ENCODE results near the gene SMAGP.
A peak's percentile ranks its signal among the peaks of the same experiment; 100 is the strongest.
"Not testable (repeated sequence)": the region's sequence is repeated elsewhere in the genome, so short reads cannot be mapped to it uniquely, and the experiment has no call there.

The SMAGP gene, protein sequence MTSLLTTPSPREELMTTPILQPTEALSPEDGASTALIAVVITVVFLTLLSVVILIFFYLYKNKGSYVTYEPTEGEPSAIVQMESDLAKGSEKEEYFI

DNA sequence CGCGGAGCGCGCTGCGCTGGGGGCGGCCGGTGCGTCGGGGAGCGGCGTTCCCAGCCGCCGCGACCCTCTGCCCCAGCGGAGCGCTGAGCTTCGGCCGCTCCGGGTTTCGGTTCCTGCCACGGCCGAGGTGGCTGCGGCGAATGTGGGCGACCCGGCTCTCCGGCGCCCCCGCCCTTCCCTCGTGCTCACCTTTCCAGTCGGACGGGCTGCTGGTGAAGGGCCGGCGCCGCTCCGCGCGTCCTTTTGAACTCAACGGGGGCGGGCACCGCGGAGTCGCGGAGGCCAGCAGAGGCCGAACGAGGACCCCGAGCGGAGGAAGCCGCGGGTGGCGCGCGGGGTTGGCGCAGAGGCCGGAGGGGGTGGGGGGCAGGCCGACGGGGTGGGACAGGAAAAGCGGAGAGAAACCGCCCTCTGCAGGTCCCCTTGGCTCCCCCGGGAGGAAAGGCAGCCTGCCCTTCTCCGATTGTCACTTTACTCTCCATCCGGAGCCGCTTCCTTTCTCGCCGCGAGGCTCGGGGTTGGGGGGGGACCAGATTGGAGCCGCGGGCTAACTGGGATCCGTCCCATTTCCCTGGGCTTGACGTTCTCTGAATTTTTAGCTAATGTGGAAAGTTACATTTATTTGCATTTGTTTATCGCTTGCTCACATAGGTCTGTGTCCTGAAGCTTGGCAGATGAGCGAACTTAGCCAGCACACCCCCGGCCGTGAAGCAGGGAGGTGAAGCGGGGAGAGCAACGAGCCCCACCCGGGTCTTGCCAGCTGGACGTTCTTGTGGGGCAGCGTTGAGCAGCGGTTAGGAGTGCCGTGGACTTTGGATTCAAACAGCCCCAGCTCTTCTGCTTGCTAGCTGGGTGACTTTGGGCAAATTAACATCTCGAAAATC lies at the start of gene SMAGP:
Gene SMAGP (minus strand): TSS at position 349 of the 884 bp plus-strand sequence. CDS start 1,137 bp downstream, outside the sequence.
- DNase-seq, result no peak

DNA sequence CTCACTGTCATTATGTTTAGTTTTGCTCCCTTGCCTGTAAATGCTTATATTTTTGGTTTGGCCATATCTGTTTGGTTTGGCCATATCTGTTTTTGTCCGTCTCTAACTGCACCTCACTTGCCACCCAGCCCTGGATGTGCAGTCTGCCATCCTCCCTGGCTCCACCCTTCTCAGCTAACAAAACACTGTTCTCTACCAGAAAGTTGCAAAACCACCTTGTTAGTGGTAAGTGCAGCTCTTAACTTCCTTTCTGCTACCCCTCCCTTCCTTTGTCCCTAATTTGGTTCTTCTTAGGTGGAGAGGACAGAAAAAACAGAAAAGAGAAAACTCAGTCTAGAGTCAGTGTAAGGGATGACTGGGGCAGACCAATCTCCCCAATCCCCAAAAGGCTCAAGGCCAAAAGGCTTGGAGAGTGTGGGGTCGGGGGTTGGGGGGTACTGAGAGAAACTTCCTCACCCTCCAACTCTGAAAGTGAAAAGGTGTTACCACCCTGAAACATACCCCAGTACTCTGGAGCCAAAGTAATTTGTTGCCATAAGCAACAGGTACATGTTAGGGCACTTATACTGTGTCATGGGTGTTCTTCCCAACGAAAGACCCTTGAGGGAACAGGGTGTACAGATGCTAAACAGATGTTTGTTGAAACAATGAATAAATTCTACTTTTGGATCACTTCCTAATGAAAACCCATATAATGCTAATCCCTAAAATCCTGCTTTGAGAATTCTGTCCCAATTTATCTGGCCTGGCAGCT lies 48.8 kb upstream of the SMAGP start:
- DNase-seq, result peak; percentile 45

DNA sequence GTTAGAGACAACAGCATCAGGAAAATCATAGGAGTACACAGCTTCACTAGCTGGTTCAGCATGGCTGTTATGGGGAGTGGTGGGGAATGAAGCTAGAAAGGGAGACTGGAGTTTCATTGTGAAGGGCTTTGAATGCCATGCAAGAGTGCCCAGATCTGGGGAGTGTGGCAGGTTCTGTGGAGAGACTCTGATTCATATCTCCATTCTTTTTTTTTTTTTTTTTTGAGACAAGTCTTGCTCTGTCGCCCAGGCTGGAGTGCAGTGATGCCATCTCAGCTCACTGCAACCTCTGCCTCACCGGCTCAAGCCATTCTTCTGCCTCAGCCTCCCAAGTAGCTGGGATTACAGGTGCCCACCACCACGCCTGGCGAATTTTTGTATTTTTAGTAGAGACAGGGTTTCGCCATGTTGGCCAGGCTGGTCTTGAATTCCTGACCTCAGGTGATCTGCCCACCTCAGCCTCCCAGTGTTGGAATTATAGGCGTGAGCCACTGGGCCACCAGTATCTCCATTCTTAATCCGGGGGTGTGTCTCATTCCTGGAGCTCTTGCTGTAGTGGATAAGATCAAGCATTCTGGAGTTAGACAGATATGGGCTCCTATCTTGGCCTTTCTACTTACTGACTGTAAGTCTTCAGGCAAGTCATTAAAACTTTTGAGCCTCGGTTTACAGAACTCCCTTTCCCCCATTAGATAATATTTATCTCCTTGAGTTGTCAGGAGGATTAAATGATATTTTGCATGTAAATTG lies 48.0 kb upstream of the SMAGP start:
- DNase-seq, result not testable (repeated sequence)

DNA sequence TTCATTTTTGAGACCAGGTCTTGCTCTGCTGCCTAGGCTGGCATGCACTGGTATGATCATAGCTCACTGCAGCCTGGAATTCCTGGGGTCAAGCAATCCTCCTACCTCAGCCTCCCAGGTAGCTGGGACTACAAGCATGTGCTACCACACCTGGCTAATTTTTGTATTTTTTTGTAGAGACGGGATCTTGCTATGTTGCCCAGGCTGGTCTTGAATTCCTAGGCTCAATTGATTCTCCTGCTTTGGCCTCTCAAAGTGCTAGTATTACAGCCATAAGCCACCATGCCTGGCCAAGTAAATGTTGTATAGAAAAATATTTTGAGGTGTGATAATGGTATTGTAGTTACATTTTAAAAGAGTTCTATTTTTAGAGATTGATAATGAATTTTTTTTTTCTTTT lies 41.2 kb upstream of the SMAGP start:
- no peak for DNase-seq

DNA sequence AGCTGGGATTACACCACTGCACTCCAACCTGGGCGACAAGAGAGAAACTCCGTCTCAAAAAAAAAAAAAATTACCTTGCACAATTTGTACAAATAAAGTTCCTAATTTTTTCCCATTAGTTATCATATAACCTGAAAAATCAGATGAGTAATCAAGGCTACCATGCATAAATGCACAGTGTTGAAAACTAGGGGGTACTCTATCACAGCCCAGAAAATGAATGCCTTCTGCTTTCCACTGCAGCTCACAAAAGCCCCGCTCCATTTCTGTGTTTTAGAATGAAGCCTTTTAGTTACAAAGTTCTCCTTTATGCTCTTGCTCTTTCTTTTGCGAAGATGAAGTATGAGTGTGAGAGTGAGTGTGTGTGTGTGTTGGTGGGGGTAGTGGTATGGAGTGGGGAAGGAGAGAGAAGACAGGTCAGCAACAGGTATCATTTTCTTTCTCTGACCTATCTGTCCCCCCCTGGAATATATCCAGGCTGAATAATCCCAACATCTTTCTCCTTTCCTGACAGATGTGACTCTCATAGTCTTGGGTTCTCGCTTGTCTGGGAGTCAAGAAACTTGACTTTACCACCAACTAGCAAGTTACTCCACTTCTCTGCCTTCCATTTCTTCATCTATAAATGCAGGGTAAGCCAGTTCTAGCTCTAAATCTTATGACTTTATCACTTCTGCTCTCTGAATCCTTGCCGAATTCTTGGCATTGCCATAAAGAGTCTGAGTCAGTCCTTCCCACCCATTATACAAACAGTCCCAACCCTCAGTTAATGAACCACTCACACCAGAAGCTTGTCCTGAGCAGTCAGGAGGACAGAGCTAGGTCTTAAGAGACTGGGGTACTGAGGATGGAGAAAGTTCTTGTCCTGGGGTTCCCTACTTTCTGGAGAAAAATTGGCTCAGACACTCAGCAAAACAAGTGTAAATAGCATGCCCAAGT lies 37.7 kb upstream of the SMAGP start:
- no peak for DNase-seq

DNA sequence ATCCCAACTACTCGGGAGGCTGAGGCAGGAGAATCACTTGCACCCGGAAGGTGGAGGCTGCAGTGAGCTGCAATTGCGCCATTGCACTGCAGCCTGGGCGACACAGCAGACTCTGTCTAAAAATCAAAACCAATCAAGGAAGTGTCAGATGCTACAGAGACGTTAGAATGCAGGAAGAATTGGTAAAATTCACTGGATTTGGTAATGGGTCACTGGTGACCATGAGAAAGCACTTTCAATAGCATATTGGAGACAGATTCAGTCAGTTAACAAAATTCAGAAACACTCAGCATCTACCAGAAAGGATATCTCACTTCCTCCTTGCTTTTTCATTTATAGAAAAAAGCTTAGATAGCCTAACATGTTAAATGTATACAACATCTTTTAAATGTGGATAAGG lies 36.3 kb upstream of the SMAGP start:
- no peak for DNase-seq

DNA sequence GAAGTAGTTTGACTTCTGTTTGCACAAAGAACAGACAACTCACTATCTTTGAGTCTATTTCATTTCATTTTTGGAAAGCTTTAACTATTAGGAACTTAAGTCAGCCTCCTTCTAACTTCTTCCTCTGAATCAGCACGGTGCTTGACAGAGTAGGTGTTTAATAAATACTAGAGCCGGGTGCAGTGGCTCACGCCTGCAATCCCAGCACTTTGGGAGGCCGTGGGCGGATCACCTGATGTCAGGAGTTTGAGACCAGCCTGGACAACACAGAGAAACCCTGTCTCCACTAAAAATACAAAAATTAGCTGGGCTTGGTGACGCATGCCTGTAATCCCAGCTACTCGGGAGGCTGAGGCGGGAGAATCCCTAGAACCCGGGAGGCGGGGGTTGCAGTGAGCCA lies 30.6 kb upstream of the SMAGP start:
- DNase-seq, result not testable (repeated sequence)

DNA sequence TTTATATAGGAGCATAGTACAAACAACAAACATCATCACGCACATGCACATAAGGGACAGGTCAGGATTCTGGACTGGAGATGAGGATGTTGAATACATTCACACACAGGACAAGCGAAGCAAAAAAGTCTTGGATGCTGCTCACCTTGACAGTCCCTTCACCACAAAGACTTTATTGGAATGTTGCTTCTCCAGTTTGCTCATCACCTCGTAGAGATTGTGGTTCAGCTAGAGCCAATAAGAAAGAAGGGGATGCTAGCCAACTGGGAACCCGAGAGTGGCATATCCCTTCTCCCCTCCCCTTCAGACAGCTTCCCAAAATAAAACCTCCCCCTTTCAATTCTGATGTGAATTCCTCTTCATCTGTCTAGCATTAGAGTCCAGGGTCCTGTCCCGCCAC lies 25.4 kb upstream of the SMAGP start:
- no peak for DNase-seq

DNA sequence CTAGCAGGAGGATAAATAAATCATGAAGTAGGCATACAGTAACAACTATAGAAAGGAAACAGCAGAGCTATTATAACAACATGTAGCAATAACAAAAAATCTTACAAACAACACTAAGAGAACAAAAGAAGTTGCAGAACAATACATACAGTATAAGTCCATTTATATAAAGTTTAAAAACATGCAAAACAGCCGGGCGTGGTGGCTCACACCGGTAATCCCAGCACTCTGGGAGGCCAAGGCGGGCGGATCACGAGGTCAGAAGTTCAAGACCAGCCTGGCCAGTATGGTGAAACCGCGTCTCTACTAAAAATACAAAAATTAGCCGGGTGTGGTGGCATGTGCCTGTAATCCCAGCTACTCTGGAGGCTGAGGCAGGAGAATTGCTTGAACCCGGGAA lies 23.9 kb upstream of the SMAGP start:
- DNase-seq, result not testable (repeated sequence)

DNA sequence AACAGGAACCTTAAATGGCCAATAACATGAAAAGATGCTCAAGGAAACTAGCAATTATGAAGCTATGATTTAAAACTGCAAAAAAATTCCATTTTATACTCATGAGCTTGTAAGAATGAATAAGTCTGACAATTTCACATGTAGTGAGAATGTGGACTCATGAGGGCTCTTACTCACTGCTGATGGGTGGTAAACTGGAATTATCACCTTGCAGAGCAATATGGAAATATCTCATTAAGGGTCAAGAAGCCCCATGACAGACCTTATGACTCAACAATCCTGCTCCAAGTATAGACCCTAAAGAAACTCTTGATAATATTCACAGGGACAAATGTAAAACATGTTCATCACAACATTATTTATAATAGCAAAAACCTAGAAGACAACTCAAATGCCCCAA lies 23.5 kb upstream of the SMAGP start:
- no peak for DNase-seq

DNA sequence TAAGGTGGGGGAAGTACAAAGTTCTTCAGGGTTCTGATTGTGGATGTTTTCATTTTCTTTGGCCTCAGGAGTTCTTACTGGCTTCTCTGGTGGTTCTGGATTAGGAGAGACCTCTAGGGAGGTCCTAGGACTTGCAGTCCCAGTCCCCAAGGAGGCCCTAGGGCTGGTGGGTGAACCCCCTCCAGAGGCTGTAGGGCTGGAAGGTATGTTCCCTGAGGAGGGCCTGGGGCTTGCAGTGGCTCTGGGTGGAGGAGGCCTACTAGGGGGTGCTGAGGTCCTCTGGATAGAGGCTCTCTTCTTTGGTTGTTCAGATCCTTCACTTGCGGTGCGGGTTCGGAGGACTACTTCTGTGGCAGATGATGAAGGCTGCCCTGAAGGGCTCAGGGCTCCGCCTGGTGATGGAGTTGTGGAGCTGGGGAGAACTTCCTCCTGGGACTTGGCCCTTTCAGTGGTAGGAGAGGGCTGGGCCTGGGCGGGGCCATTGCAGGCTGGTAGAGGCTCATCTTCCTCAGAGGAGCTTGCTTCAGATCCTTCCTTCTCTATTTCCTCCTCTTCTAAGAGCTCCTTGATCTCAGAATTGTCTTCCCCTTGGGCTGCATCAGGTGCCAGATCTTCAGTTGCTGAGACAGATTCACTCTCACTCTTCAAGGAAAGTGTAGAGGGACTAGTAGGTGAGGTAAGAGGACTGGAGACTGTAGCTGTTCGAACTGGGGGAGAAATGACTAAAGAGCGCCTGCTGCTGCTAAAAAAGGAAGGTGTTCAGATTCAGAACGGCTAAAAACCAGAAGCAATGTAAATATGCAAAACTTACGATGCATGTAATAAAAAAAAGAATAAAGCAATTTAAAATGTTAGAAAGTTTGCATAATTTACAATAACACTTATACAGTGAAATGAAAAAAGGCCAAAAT lies 21.6 kb upstream of the SMAGP start:
- peak; percentile 20 for DNase-seq

DNA sequence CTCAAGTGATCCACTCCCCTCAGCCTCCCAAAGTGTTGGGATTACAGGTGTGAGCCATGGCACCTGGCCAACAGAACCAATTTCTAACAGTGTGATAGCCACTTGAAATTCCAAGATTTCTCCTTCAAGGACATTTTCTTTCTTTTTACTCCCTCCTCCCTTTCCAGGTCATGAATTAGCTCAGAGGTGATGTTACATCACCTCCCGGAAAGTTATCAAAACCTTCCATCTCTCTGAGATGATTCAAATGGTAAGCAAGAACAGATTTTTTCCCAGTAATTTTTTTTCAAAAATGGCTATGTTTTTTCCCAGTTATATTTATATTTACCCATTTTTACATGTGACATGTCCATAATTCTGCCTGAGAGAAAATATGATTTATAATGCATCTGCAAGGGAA lies 15.6 kb upstream of the SMAGP start:
- no peak for DNase-seq

DNA sequence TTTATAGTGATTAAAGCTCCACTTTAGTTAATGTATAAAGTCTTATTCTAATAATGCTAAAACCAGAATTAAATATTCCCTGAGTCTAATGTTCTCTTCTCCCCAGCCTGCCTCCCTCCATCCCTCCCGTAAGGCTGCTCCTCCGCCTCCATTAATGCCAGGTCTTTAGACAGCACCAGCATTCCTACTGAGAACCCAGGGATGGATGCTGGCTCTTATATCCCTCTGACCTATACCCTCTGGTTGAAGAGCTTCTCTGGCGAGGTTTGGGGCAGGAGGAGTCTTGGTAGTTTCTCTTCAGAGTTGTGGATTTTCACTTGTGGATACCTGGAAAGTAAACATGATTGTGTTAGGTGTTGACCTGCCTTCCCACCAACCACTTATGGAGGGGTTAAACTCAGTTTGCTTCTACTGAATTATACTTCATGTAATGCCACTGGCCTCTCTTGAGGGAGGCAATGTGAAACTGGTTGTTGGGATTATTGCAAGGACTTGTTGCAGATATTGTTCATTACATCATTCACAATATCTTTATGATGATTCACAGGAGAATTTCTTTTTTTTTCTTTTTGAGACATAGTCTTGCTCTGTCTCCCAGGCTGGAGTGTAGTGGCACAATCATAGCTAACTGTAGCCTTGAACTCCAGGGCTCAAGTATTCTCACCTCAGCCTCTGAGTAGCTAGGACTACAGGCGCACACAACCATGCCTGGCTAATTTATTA lies 11.1 kb upstream of the SMAGP start:
- no peak for DNase-seq

DNA sequence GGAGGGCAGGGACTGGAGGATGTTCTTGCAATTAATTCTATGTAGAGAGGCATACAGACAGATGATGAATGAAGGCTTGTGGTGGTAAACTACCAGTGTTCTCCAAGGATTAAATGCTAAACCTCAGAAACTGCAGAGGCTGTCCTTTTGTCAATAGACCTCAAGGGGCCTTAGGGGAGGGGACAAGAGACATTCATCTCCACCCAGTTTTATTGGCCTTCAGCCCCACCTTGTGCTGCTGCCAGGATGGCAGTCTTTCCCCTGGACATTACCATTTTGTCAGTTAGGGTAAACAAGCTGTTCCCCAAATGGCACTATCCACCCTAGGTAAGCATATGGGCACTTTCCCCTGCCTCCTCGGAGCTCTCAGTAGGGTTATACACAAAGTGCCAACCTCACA lies 4.9 kb upstream of the SMAGP start:
- DNase-seq, result no peak

DNA sequence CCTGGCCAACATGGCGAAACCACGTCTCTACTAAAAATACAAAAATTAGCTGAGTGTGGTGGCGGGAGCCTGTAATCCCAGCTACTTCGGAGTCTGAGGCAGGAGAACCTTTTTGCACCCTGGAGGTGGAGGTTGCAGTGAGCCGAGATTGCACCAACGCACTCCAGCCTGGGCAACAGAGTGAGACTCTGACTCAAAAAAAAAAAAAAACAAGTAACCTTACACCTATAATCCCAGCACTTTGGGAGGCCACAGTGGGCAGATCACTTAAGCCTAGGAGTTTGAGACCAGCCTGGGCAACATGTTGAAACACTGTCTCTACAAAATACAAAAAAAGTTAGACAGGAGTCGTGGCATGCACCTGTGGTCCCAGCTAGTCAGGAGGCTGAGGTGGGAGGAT lies 2.6 kb upstream of the SMAGP start:
- not testable (repeated sequence) for DNase-seq

DNA sequence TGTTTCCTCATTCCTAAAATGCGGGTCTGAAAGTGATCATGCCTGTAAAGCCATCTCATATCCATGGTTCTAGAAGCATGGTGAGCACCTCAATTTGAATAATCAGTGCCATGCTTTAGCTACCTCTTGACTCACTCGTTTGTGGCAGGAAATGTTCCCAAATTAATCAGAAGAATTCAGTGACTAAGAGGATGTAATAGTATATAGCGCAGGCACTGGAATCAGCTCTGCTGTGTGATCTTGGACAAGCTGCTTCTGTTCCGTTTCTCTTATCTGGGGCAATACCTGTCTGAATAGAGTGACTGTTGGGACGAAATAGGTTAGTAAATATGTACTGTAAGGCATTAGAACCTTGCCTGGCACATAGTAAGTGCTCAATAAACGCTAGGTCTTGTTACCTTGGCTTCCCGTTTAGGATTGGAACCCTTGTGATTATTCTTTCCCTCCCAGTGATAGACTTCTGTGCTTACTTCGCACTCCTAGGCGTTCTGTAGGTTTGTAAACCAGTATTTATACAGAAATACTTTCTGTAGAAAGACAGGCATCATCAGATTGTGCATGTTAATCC lies 820 bp upstream of the SMAGP start:
- no peak for DNase-seq

DNA sequence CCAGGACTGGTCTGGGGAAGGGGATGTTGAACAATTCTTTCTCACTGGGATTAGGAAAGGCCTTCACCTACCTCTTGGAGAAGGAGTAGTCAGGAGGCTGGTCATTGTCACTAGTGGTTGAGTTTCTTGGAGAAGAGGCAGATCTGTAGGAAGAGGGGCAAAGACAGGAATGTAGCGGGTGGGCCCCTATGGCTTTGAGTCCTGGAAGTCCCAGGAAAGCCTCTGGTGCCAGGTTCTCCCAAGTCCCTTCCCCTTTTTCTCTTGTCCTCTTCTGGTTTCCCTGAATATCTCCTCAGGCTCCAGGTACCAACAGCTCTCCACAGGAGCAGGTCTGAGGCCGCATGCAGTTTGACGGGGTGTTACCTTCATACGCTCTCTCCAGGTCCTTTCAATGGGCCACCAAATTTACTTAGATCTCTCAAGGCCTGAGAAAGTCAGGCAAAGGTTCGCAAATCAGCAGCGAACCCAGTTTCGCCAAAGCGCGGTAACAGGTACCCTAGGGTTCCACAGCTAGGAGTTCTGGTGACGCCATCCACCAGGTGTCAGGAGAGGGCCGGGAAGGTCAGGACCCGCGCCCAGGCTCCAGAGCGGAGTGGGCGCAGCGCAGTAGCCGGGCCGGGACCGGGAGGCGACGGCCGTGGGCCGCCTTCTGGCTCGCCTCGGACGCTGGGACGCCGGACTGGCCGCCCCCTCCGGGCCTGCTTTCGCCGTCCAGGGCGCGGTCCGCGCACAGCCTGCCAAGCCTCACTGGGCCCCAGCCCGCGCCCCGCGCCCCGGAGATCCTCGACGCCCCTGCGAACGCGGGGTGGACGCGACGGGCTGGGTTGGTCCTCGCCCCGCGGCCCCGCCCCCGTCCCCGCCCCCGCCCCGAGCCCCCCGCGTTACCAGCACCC lies 795 bp downstream of the SMAGP start:
- no peak for DNase-seq

DNA sequence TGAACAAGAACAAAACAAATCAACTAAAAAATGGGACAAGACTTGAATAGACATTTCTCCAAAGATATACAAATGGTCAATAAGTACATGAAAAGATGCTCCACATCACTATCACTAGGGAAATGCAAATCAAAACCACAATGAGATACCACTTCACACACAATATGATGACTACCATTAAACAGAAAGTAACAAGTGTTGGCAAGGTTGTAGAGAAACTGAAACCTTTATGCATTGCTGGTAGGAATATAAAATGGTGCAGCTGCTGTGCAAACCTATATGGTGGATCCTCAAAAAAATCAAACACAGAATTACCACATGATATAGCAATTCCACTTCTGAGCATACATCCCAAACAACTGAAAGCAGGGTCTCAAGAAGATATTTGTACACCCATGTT lies 5.2 kb downstream of the SMAGP start:
- DNase-seq, result no peak

DNA sequence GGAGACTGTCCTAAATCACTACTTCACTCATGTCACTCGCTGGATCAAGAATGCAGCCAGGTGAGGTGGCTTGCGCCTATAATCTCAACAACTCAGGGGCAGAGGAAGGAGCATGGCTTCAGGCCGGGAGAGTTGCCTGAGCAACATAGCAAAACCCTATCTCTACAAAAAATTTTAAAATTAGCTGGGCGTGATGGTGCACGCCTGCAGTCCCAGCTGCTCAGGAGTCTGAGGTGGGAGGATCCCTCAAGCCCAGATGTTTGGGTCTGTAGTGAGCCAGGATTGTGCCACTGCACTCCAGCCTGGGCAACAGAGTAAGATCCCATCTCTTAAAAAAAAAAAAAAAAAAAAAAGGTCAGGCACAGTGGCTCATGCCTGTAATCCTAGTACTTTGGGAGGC lies 5.9 kb downstream of the SMAGP start:
- no peak for DNase-seq

Measured in SIG-M5 (cell line).